C4-2B (cell line): ENCODE measurements around the gene MEGF11.

Experiments
- H3K27ac ChIP-seq: fragments of 450-650 bp; 2 replicates; pipeline ENCODE4 v1.5.1; 2017
- CTCF ChIP-seq: fragments of 450-650 bp; conservative IDR thresholded peaks from 2 replicates; pipeline ENCODE4 v1.5.1; 2017; ENCODE audit warnings: mild to moderate bottlenecking
- ZFX ChIP-seq: fragments of 450-650 bp; IDR thresholded peaks from 2 replicates; pipeline ENCODE4 v1.6.1; 2017

Gene MEGF11

GRCh38 chr15:65919353-65919752 lies 334.2 kb downstream of the MEGF11 start:
- no peak for TF ChIP-seq ZFX
- no peak overlapping the region for H3K27ac ChIP-seq

- TF ChIP-seq CTCF (no peak), ZFX (no peak)
- no peak overlapping the region for H3K27ac ChIP-seq
Observed at GRCh38 chr15:65918945-65919344, 334.6 kb downstream of the MEGF11 start.

- TF ChIP-seq ZFX (no peak), CTCF (no peak)
- no peak overlapping the region for H3K27ac ChIP-seq
Observed at GRCh38 chr15:65918357-65918920, 335.1 kb downstream of the MEGF11 start.

- H3K27ac ChIP-seq: no peak overlapping the region
- no peak for TF ChIP-seq ZFX
- TF ChIP-seq CTCF: no peak
Observed at GRCh38 chr15:65917936-65918335, 335.6 kb downstream of the MEGF11 start.

- no peak overlapping the region for H3K27ac ChIP-seq
- TF ChIP-seq CTCF (no peak), ZFX (no peak)
Observed at GRCh38 chr15:65917407-65917756, 336.2 kb downstream of the MEGF11 start.

GRCh38 chr15:65916664-65917406 lies 336.7 kb downstream of the MEGF11 start:
- no peak for TF ChIP-seq ZFX
- TF ChIP-seq CTCF: no peak; the same call in 1 of the 2 replicates
- no peak overlapping the region for H3K27ac ChIP-seq

GRCh38 chr15:65916041-65916663 lies 337.4 kb downstream of the MEGF11 start:
- no peak for TF ChIP-seq ZFX
- H3K27ac ChIP-seq: no peak overlapping the region

- H3K27ac ChIP-seq: no peak overlapping the region
- TF ChIP-seq ZFX: no peak
- no peak for TF ChIP-seq CTCF
Observed at GRCh38 chr15:65914981-65915925, 338.3 kb downstream of the MEGF11 start.
